ENCODE data around the gene SMTN.

The SMTN gene

DNA sequence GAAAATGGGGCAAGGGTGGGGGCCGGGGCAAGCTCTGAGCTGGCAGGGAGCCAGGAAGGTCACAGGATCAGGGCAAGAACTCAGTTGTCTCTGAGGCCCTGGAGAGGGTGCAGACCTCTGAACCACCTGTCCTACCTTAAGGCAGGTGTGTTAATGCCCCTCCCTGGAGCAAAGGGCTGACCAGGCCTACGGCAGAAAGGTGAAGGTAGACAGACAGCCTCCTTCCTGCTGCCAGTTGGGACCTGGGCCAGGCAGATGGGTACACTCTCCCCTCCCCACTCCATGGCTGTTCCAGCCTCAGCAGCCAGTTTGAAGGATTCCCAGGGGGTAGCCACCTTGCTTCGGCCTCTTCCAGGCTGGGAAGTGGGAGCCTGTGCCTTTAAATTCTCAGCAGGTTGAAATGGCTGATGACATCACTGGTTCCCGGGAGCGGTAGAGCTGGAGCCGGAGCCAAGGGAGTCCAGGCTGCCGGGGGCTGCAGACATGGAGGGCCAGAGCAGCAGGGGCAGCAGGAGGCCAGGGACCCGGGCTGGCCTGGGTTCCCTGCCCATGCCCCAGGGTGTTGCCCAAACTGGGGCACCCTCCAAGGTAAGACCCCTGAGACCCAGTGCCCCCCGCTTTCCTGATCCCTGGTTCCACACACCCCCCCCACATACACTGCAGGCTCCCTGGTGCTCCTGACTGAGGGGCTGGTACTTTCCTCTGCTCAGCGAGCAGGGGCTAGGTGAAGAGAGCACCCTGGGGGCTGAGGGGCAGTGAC lies 41.6 kb downstream of the SMTN start, which contains the start of gene INPP5J:
TSS of gene INPP5J (plus strand) at position 435 of the 760 bp plus-strand sequence. CDS start at position 484, 49 bp downstream.
- no peak within 1 kb of the TSS for H2AFZ ChIP-seq (ENCODE audit: low read length)

DNA sequence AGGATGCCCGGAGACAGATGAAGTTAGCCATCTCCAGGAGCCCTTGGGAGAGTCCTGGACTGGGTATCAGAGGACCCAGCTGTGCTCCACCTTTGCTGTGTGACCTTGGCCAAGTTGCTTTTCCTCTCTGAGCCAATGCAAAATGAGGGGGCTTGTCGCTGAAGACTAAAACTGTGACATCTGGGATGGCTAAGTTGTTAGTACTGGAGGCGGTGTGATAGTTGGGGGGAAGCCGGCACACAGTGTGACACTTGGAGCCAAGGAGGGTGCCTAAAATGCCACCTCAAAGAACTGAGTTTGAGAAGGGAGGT lies 42.1 kb downstream of the SMTN start:
- no peaks in the 10 kb centered on the region for H3K9me2 ChIP-seq (ENCODE audit: low read depth, low read length)
- H3K4me3 ChIP-seq (ENCODE audit: low read depth, low read length, poor library complexity, severe bottlenecking): no peak overlapping the region
- no peaks in the 10 kb centered on the region for H3K79me2 ChIP-seq (ENCODE audit: insufficient read depth, low read length)
- H4K20me1 ChIP-seq (ENCODE audit: insufficient read depth, low read length): no peaks in the 10 kb centered on the region
- H3K9ac ChIP-seq (ENCODE audit: low read length): no peak overlapping the region
- H3K36me3 ChIP-seq (ENCODE audit: insufficient read depth, low read length): no peaks in the 10 kb centered on the region
- no peak overlapping the region for H2AFZ ChIP-seq (ENCODE audit: low read length)
- no peaks in the 10 kb centered on the region for H3K27me3 ChIP-seq (ENCODE audit: insufficient read depth, low read length)
- no peaks in the 10 kb centered on the region for H3F3A ChIP-seq (ENCODE audit: insufficient read depth, low read length)
- no peaks in the 10 kb centered on the region for H3K9me3 ChIP-seq (ENCODE audit: low read length)
- peaks cover 17% of the 10 kb centered on the region for H3K4me1 ChIP-seq (ENCODE audit: insufficient read depth, low read length, severe bottlenecking)
- TF ChIP-seq, protein P1, sequence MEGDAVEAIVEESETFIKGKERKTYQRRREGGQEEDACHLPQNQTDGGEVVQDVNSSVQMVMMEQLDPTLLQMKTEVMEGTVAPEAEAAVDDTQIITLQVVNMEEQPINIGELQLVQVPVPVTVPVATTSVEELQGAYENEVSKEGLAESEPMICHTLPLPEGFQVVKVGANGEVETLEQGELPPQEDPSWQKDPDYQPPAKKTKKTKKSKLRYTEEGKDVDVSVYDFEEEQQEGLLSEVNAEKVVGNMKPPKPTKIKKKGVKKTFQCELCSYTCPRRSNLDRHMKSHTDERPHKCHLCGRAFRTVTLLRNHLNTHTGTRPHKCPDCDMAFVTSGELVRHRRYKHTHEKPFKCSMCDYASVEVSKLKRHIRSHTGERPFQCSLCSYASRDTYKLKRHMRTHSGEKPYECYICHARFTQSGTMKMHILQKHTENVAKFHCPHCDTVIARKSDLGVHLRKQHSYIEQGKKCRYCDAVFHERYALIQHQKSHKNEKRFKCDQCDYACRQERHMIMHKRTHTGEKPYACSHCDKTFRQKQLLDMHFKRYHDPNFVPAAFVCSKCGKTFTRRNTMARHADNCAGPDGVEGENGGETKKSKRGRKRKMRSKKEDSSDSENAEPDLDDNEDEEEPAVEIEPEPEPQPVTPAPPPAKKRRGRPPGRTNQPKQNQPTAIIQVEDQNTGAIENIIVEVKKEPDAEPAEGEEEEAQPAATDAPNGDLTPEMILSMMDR (IDR thresholded peaks at IDR 0.05; ENCODE audit: low read length): no peak
- no peak for TF ChIP-seq EZH2 (IDR thresholded peaks at IDR 0.05; ENCODE audit: borderline replicate concordance, low read length)
- no peak overlapping the region for H3K27ac ChIP-seq (ENCODE audit: low read depth, low read length, poor library complexity, severe bottlenecking)
- H3K4me2 ChIP-seq (ENCODE audit: low read length): no peak overlapping the region

More for the DNA sequence above, 41.6 kb downstream of the SMTN start, which contains the start of gene INPP5J:
- no peak within 1 kb of the TSS for H3K4me3 ChIP-seq (ENCODE audit: low read depth, low read length, poor library complexity, severe bottlenecking)
- H3K9me2 ChIP-seq (ENCODE audit: low read depth, low read length): no peaks in the 10 kb centered on the region
- TF ChIP-seq, protein P1 (IDR thresholded peaks at IDR 0.05; ENCODE audit: low read length): no peak
- TF ChIP-seq EZH2 (IDR thresholded peaks at IDR 0.05; ENCODE audit: borderline replicate concordance, low read length): no peak
- no peaks in the 10 kb centered on the region for H3K36me3 ChIP-seq (ENCODE audit: insufficient read depth, low read length)
- peaks cover 11% of the 10 kb centered on the region for H3K4me1 ChIP-seq (ENCODE audit: insufficient read depth, low read length, severe bottlenecking)
- H3K4me2 ChIP-seq (ENCODE audit: low read length): no peak within 1 kb of the TSS
- no peak within 1 kb of the TSS for H3K27ac ChIP-seq (ENCODE audit: low read depth, low read length, poor library complexity, severe bottlenecking)
- no peaks in the 10 kb centered on the region for H3K9me3 ChIP-seq (ENCODE audit: low read length)
- H3K27me3 ChIP-seq (ENCODE audit: insufficient read depth, low read length): no peaks in the 10 kb centered on the region
- H3K79me2 ChIP-seq (ENCODE audit: insufficient read depth, low read length): no peaks in the 10 kb centered on the region
- H3F3A ChIP-seq (ENCODE audit: insufficient read depth, low read length): no peaks in the 10 kb centered on the region
- no peaks in the 10 kb centered on the region for H4K20me1 ChIP-seq (ENCODE audit: insufficient read depth, low read length)
- H3K9ac ChIP-seq (ENCODE audit: low read length): no peak within 1 kb of the TSS

DNA sequence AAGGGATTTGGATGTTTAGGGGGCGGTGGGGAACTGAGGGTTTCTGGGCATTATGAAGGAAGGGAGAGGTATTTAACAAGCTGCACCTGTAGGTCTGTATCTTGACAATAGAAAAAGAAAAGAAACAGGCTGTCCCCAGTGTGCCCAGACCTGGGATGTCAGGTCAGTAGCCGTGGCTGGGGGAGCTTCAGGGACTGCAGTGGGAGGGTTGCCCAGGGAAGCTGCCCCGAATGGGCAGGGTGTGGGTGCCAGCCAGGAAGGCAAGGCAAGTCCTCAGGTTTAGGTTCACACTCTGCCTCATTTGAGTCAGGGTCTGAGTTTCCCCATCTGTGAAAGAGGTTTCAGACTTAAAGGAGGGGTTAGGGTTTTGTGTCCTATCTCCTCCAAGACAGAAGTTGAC lies 43.2 kb downstream of the SMTN start:
- Histone ChIP-seq H3K9ac (ENCODE audit: low read length) (no peak overlapping the region), H3K9me3 (ENCODE audit: low read length) (no peaks in the 10 kb centered on the region)
- TF ChIP-seq EZH2 (IDR thresholded peaks at IDR 0.05; ENCODE audit: borderline replicate concordance, low read length): no peak
- TF ChIP-seq, protein P1 (IDR thresholded peaks at IDR 0.05; ENCODE audit: low read length): no peak

More for the DNA sequence above, 43.2 kb downstream of the SMTN start:
- Histone ChIP-seq H3K4me3 (ENCODE audit: low read depth, low read length, poor library complexity, severe bottlenecking) (no peak overlapping the region), H3K4me1 (ENCODE audit: insufficient read depth, low read length, severe bottlenecking) (peaks cover 22% of the 10 kb centered on the region), H3K36me3 (ENCODE audit: insufficient read depth, low read length) (no peaks in the 10 kb centered on the region), H3K4me2 (ENCODE audit: low read length) (no peak overlapping the region), H4K20me1 (ENCODE audit: insufficient read depth, low read length) (no peaks in the 10 kb centered on the region), H2AFZ (ENCODE audit: low read length) (no peak overlapping the region), H3K79me2 (ENCODE audit: insufficient read depth, low read length) (no peaks in the 10 kb centered on the region), H3K9me2 (ENCODE audit: low read depth, low read length) (no peaks in the 10 kb centered on the region), H3K27ac (ENCODE audit: low read depth, low read length, poor library complexity, severe bottlenecking) (no peak overlapping the region), H3K27me3 (ENCODE audit: insufficient read depth, low read length) (no peaks in the 10 kb centered on the region), H3F3A (ENCODE audit: insufficient read depth, low read length) (no peaks in the 10 kb centered on the region)
